ENCODE measurements around the gene CSMD2.

DNA sequence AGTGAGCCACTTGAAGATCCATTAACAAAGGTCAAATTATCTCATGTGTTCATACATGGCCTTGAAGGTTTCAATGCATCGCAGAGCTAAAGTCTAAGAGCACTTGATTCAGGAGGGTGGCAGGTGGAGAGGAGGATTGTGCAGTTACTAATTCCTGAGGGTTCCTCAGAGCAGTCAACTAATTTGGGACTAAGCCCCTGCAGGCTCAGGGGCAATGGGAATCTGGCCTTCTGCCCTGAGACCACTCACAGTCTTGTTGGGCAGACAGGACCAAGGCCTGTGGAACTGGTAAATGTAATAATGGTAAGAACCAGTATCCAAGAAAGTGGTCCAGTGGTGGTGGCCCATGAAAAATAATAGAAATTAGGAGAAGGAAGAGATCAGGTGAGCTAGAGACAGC is 428.5 kb downstream of the CSMD2 start:
- TF ChIP-seq, protein P1, sequence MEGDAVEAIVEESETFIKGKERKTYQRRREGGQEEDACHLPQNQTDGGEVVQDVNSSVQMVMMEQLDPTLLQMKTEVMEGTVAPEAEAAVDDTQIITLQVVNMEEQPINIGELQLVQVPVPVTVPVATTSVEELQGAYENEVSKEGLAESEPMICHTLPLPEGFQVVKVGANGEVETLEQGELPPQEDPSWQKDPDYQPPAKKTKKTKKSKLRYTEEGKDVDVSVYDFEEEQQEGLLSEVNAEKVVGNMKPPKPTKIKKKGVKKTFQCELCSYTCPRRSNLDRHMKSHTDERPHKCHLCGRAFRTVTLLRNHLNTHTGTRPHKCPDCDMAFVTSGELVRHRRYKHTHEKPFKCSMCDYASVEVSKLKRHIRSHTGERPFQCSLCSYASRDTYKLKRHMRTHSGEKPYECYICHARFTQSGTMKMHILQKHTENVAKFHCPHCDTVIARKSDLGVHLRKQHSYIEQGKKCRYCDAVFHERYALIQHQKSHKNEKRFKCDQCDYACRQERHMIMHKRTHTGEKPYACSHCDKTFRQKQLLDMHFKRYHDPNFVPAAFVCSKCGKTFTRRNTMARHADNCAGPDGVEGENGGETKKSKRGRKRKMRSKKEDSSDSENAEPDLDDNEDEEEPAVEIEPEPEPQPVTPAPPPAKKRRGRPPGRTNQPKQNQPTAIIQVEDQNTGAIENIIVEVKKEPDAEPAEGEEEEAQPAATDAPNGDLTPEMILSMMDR (IDR thresholded peaks at IDR 0.05; ENCODE audit: low read length): no peak
- no peak for TF ChIP-seq EZH2phosphoT487 (IDR thresholded peaks at IDR 0.05; ENCODE audit: low read length)

Measured in MM.1S (cell line).